ENCODE data around the gene OR2T4. TPM values are rescaled to one million over a fixed set of nuclear protein-coding genes. Genes with fewer than 3 reads are reported as not detected.

Gene OR2T4
- polyA plus RNA-seq, 4 donors: not detected

Other genes starting within 250 kb of the OR2T4 start
- not detected for gene OR2M5, start 216.5 kb upstream of the OR2T4 start, polyA plus RNA-seq (ENCODE audit: insufficient read length in 4 of 4)
- gene OR2M2, start 186.8 kb upstream of the OR2T4 start, polyA plus RNA-seq (ENCODE audit: insufficient read length in 4 of 4): not detected
- gene OR2M3, start 164.4 kb upstream of the OR2T4 start, polyA plus RNA-seq (ENCODE audit: insufficient read length in 4 of 4): under 1 TPM in 3 of 4 donors, not detected in 1; 0.02 to 0.08 (median 0.03) TPM
- under 1 TPM in 3 of 4 donors, not detected in 1; 0.04 to 0.12 (median 0.05) TPM for gene OR2M4, start 130.2 kb upstream of the OR2T4 start, polyA plus RNA-seq (ENCODE audit: insufficient read length in 4 of 4)
- not detected for gene OR2T33, start 83.7 kb upstream of the OR2T4 start, polyA plus RNA-seq (ENCODE audit: insufficient read length in 4 of 4)
- gene OR2T12, start 58.2 kb upstream of the OR2T4 start, polyA plus RNA-seq (ENCODE audit: insufficient read length in 4 of 4): under 1 TPM in 2 of 4 donors, not detected in 2; 0.04 to 0.13 TPM
- not detected for gene OR2M7, start 37.1 kb upstream of the OR2T4 start, polyA plus RNA-seq (ENCODE audit: insufficient read length in 4 of 4)
- not detected for gene OR14C36, start 12.9 kb upstream of the OR2T4 start, polyA plus RNA-seq (ENCODE audit: insufficient read length in 4 of 4)
- gene OR2T6, start 14.1 kb downstream of the OR2T4 start, polyA plus RNA-seq (ENCODE audit: insufficient read length in 4 of 4): under 1 TPM in 2 of 4 donors, not detected in 2; 0.08 to 0.21 TPM
- not detected for gene OR2T1, start 41.4 kb downstream of the OR2T4 start, polyA plus RNA-seq (ENCODE audit: insufficient read length in 4 of 4)
- gene OR2T2, start 84.0 kb downstream of the OR2T4 start, polyA plus RNA-seq (ENCODE audit: insufficient read length in 4 of 4): not detected
- not detected for gene OR2T3, start 111.7 kb downstream of the OR2T4 start, polyA plus RNA-seq (ENCODE audit: insufficient read length in 4 of 4)
- not detected for gene OR2T5, start 126.9 kb downstream of the OR2T4 start, polyA plus RNA-seq (ENCODE audit: insufficient read length in 4 of 4)
- under 1 TPM in 2 of 4 donors, not detected in 2; 0.04 to 0.08 TPM for gene OR2G6, start 146.4 kb downstream of the OR2T4 start, polyA plus RNA-seq (ENCODE audit: insufficient read length in 4 of 4)
- gene OR2T29, start 201.1 kb downstream of the OR2T4 start, polyA plus RNA-seq (ENCODE audit: insufficient read length in 4 of 4): under 1 TPM in 1 of 4 donors, not detected in 3; 0.06 TPM
- not detected for gene OR2T34, start 213.1 kb downstream of the OR2T4 start, polyA plus RNA-seq (ENCODE audit: insufficient read length in 4 of 4)
- gene OR2T10, start 236.0 kb downstream of the OR2T4 start, polyA plus RNA-seq (ENCODE audit: insufficient read length in 4 of 4): under 1 TPM; 0.08 to 0.28 (median 0.11) TPM

Measured in left renal cortex interstitium (tissue), 4 donors.